K562 (cell line): ENCODE results near the gene GLB1L3. TPM values are rescaled to one million over a fixed set of nuclear protein-coding genes. Genes with fewer than 3 reads are reported as not detected.
A peak's percentile ranks its signal among the peaks of the same experiment; 100 is the strongest.

Experiments used
- ASH1L ChIP-seq: fragments of 450-650 bp; IDR thresholded peaks from 2 replicates; pipeline ENCODE4 v1.6.1; 2018; ENCODE audit warnings: borderline replicate concordance, mild to moderate bottlenecking, low read depth; ENCODE audit not compliant: partially characterized antibody
- BACH1 ChIP-seq: fragments of 200-800 bp; sonication (Bioruptor generic); IDR thresholded peaks from 2 replicates; pipeline ENCODE4 v1.6.1; 2016; ENCODE audit warnings: missing genetic modification characterization, missing compliant biosample characterization
- BCOR ChIP-seq: fragments of 450-650 bp; IDR thresholded peaks from 2 replicates; pipeline ENCODE4 v1.6.1; 2016
- EZH2 ChIP-seq: IDR thresholded peaks from 2 replicates; pipeline ENCODE4 v1.6.1; 2012; ENCODE audit warnings: low read depth, mild to moderate bottlenecking, inconsistent platforms, low read length, borderline replicate concordance
- ILF3 ChIP-seq: fragments of 450-650 bp; IDR thresholded peaks from 2 replicates; pipeline ENCODE4 v1.6.1; 2018; ENCODE audit warnings: antibody characterized with exemption, mild to moderate bottlenecking, moderate library complexity, borderline replicate concordance
- KDM2B ChIP-seq: fragments of 250-450 bp; sonication (Bioruptor Pico); IDR thresholded peaks from 2 replicates; pipeline ENCODE4 v1.8.0; 2021; ENCODE audit warnings: mild to moderate bottlenecking, moderate library complexity
- MTA2 ChIP-seq: fragments of 450-650 bp; IDR thresholded peaks from 2 replicates; pipeline ENCODE4 v1.6.1; 2016; ENCODE audit warnings: low read depth
- MYC ChIP-seq, 2 experiments: fragments of 250-450 bp in 1 of 2; sonication (Bioruptor Pico) in 1 of 2; IDR thresholded peaks; 2 replicates each; pipeline versions ENCODE4 v1.5.1 to v1.6.1; 2012 to 2021; ENCODE audit warnings: low read depth in 2 of 2, borderline replicate concordance in 1 of 2, improper control_type of control experiment in 1 of 2, low read length in 1 of 2, mild to moderate bottlenecking in 1 of 2, moderate library complexity in 1 of 2
- NRF1 ChIP-seq, 2 experiments: fragments of 450-650 bp; IDR thresholded peaks in 1 of 2; conservative IDR thresholded peaks in 1 of 2; 2 replicates each; pipeline ENCODE4 v1.6.1; 2014; ENCODE audit warnings: mild to moderate bottlenecking in 2 of 2
- RBBP5 ChIP-seq: fragments of 200-600 bp; sonication (generic); IDR thresholded peaks from 2 replicates; pipeline ENCODE4 v1.6.1; 2012; ENCODE audit warnings: borderline replicate concordance, mild to moderate bottlenecking, low read length, control low read depth, inconsistent platforms; ENCODE audit not compliant: insufficient read depth, poor library complexity, severe bottlenecking
- SRSF1 ChIP-seq: fragments of 200-400 bp; formaldehyde crosslinking; IDR thresholded peaks from 2 replicates; pipeline ENCODE4 v1.6.1; 2017; ENCODE audit warnings: mild to moderate bottlenecking, low read depth, low read length, moderate library complexity
- STAG1 ChIP-seq: sonication (generic); formaldehyde crosslinking; IDR thresholded peaks from 2 replicates; pipeline ENCODE4 v1.5.0; 2020; ENCODE audit warnings: missing genetic modification reagents, borderline replicate concordance
- TGIF2 ChIP-seq: sonication (generic); formaldehyde crosslinking; IDR thresholded peaks from 2 replicates; pipeline ENCODE4 v1.8.1; 2022; ENCODE audit warnings: mild to moderate bottlenecking, missing genetic modification reagents, moderate library complexity
- ZNF146 ChIP-seq: IDR thresholded peaks from one replicate; pipeline ENCODE4 v1.6.1; 2018; ENCODE audit warnings: missing compliant biosample characterization; ENCODE audit not compliant: unreplicated experiment
- polyA plus RNA-seq, 8 experiments: library from polyadenylated mRNA; depleted of rRNA in 4 of 8; stranded (reverse) in 5 of 8; unstranded in 3 of 8; fragments of >200 nt; fragmentation: Nextera tagmentation in 2 of 8; fragmentation: Illumina TruSeq in 1 of 8; extraction: Ambion mirVana in 2 of 8; extraction: Trizol in 1 of 8; gene quantifications; 2 replicates each; pipeline versions ENCODE4 v1.2.1 to v1.2.3, GENCODE V29; 2011 to 2014; ENCODE audit warnings: inconsistent platforms in 1 of 8, missing spikeins in 1 of 8
- total RNA-seq, 7 experiments: library from RNA; depleted of rRNA in 6 of 7; stranded (reverse); fragments of >200 nt in 6 of 7; fragmentation: Illumina TruSeq in 2 of 7; extraction: Trizol in 2 of 7; gene quantifications; 2 replicates each; pipeline versions ENCODE4 v1.2.1 to v1.2.3, GENCODE V29; 2011 to 2021; ENCODE audit warnings: low replicate concordance in 1 of 7
- TF ChIP-seq, protein P1 (sequence below): IDR thresholded peaks from 2 replicates; pipeline ENCODE4 v1.6.1; 2016; ENCODE audit warnings: missing genetic modification characterization, missing compliant biosample characterization
- TF ChIP-seq, protein P2 (sequence below): fragments of 450-650 bp; IDR thresholded peaks from 2 replicates; pipeline ENCODE4 v1.7.1; 2018; ENCODE audit warnings: mild to moderate bottlenecking, low read depth; ENCODE audit not compliant: partially characterized antibody
- TF ChIP-seq, protein P3 (sequence below): sonication (generic); formaldehyde crosslinking; IDR thresholded peaks from 2 replicates; pipeline ENCODE4 v1.8.0; 2022; ENCODE audit warnings: mild to moderate bottlenecking, missing genetic modification reagents, borderline replicate concordance
- TF ChIP-seq, protein P4 (sequence below): fragments of 450-650 bp; conservative IDR thresholded peaks from 2 replicates; pipeline ENCODE4 v1.6.1; 2016; ENCODE audit warnings: missing genetic modification characterization, low read depth, mild to moderate bottlenecking, control low read depth, missing compliant biosample characterization

GLB1L3 gene
- total and polyA plus RNA-seq, 9 of the 15 experiments (the other 6 are each of a cell fraction or from before 2014, with no cell fraction given) = 0.18 to 3.3 (median 0.49) TPM

DNA sequence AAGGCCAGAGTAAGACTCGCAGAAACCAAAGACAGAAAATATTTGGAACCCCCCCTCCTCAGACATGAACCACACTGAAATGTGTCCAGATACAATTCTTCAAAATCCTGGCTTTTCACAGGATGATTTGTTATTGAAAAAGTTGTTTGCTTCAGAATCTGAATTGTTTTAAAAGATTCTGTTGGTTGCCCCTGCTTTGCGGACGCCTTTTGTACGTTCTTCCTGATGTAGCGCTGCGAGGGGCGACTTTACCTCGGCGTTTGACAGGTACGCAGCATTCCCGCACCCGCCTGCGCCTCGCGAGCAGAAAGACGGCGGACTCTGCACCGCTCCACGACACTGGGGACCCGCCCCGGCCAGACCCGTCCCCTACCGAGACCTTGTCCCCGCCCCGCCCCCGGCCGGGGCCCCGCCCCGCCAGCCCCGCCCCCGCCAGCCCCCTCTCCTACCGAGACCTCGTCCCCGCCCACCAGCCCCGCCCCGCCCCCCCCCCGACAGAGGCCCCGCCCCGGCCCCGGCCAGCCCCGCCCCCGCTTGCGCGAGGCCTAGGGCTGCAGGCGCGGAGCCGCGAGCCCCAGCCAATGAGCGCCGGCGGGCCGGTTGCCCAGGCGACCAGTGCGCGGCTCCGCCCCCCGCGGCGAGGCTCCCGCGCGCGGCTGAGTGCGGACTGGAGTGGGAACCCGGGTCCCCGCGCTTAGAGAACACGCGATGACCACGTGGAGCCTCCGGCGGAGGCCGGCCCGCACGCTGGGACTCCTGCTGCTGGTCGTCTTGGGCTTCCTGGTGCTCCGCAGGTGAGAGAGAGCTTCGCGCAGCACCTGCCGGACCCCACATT lies 55.4 kb downstream of the GLB1L3 start, which contains the start of gene GLB1L2 (continued):
- peak; percentile 29 to 34; a peak in 3 of 4 replicates for TF ChIP-seq NRF1 (conservative IDR thresholded peaks at IDR 0.05 in 1 of 2, IDR thresholded peaks at IDR 0.05 in 1 of 2)
- TF ChIP-seq BCOR = no peak
- no peak for TF ChIP-seq ZNF146 (CRISPR knock-in tag)
- peak; percentile 30 for TF ChIP-seq RBBP5
- TF ChIP-seq, protein P1, sequence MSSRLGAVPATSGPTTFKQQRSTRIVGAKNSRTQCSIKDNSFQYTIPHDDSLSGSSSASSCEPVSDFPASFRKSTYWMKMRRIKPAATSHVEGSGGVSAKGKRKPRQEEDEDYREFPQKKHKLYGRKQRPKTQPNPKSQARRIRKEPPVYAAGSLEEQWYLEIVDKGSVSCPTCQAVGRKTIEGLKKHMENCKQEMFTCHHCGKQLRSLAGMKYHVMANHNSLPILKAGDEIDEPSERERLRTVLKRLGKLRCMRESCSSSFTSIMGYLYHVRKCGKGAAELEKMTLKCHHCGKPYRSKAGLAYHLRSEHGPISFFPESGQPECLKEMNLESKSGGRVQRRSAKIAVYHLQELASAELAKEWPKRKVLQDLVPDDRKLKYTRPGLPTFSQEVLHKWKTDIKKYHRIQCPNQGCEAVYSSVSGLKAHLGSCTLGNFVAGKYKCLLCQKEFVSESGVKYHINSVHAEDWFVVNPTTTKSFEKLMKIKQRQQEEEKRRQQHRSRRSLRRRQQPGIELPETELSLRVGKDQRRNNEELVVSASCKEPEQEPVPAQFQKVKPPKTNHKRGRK (tag) = no peak
- TF ChIP-seq KDM2B (CRISPR knock-in tag) = 0 out of 2 replicates have a peak, but pooled peaks have one; percentile 64
- TF ChIP-seq, protein P2, sequence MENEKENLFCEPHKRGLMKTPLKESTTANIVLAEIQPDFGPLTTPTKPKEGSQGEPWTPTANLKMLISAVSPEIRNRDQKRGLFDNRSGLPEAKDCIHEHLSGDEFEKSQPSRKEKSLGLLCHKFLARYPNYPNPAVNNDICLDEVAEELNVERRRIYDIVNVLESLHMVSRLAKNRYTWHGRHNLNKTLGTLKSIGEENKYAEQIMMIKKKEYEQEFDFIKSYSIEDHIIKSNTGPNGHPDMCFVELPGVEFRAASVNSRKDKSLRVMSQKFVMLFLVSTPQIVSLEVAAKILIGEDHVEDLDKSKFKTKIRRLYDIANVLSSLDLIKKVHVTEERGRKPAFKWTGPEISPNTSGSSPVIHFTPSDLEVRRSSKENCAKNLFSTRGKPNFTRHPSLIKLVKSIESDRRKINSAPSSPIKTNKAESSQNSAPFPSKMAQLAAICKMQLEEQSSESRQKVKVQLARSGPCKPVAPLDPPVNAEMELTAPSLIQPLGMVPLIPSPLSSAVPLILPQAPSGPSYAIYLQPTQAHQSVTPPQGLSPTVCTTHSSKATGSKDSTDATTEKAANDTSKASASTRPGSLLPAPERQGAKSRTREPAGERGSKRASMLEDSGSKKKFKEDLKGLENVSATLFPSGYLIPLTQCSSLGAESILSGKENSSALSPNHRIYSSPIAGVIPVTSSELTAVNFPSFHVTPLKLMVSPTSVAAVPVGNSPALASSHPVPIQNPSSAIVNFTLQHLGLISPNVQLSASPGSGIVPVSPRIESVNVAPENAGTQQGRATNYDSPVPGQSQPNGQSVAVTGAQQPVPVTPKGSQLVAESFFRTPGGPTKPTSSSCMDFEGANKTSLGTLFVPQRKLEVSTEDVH = no peak
- TF ChIP-seq EZH2 = no peak
- TF ChIP-seq SRSF1 = no peak
- peak; percentile 90 for TF ChIP-seq MYC (IDR thresholded peaks at IDR 0.05; ENCODE audit: low read depth, low read length)
- no peak for TF ChIP-seq MYC (CRISPR knock-in tag; IDR thresholded peaks at IDR 0.05; ENCODE audit: borderline replicate concordance, low read depth)
- TF ChIP-seq, protein P3, sequence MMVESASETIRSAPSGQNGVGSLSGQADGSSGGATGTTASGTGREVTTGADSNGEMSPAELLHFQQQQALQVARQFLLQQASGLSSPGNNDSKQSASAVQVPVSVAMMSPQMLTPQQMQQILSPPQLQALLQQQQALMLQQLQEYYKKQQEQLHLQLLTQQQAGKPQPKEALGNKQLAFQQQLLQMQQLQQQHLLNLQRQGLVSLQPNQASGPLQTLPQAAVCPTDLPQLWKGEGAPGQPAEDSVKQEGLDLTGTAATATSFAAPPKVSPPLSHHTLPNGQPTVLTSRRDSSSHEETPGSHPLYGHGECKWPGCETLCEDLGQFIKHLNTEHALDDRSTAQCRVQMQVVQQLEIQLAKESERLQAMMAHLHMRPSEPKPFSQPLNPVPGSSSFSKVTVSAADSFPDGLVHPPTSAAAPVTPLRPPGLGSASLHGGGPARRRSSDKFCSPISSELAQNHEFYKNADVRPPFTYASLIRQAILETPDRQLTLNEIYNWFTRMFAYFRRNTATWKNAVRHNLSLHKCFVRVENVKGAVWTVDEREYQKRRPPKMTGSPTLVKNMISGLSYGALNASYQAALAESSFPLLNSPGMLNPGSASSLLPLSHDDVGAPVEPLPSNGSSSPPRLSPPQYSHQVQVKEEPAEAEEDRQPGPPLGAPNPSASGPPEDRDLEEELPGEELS (CRISPR knock-in tag) = peak; percentile 63; the same call in 1 of the 2 replicates
- TF ChIP-seq, protein P4, sequence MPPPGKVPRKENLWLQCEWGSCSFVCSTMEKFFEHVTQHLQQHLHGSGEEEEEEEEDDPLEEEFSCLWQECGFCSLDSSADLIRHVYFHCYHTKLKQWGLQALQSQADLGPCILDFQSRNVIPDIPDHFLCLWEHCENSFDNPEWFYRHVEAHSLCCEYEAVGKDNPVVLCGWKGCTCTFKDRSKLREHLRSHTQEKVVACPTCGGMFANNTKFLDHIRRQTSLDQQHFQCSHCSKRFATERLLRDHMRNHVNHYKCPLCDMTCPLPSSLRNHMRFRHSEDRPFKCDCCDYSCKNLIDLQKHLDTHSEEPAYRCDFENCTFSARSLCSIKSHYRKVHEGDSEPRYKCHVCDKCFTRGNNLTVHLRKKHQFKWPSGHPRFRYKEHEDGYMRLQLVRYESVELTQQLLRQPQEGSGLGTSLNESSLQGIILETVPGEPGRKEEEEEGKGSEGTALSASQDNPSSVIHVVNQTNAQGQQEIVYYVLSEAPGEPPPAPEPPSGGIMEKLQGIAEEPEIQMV (tag) = peak; percentile 96
- no peak for TF ChIP-seq STAG1 (CRISPR knock-in tag)
- peak; percentile 94 for TF ChIP-seq TGIF2 (CRISPR knock-in tag)
- TF ChIP-seq ASH1L = no peak
- no peak for TF ChIP-seq ILF3
- TF ChIP-seq BACH1 (tag) = no peak
- TF ChIP-seq MTA2 = no peak
